Measurements from ENCODE around the gene HOXD8.

- no peak for TF ChIP-seq CTCF (conservative IDR thresholded peaks at IDR 0.05)
- no peak for TF ChIP-seq EZH2 (IDR thresholded peaks at IDR 0.05; ENCODE audit: low read depth)
These were observed 39.6 kb upstream of the HOXD8 start for GRCh38 chr2:176089843-176090395.
